ENCODE measurements around the gene TMEM63B. TPM values are rescaled to one million over a fixed set of nuclear protein-coding genes. Genes with fewer than 3 reads are reported as not detected.
"Not testable (repeated sequence)": the region's sequence is repeated elsewhere in the genome, so short reads cannot be mapped to it uniquely, and the experiment has no call there.

TMEM63B gene
- total RNA-seq, 1 donor from 2014 or later: 46.7 TPM

GRCh38 chr6:44094403-44095242 is 32.7 kb upstream of the TMEM63B start:
- no peak for DNase-seq (ENCODE audit: low read depth)

GRCh38 chr6:44095243-44095623 is 32.1 kb upstream of the TMEM63B start:
- not testable (repeated sequence) for DNase-seq (ENCODE audit: low read depth)

- DNase-seq (ENCODE audit: low read depth): peak; percentile 82
Measured at GRCh38 chr6:44096612-44097011, 30.7 kb upstream of the TMEM63B start.

GRCh38 chr6:44097782-44098317 is 29.5 kb upstream of the TMEM63B start:
- no peak for DNase-seq (ENCODE audit: low read depth)

GRCh38 chr6:44099192-44099591 is 28.2 kb upstream of the TMEM63B start:
- no peak for DNase-seq (ENCODE audit: low read depth)

- DNase-seq (ENCODE audit: low read depth): peak; percentile 46
Measured at GRCh38 chr6:44100088-44100550, 27.2 kb upstream of the TMEM63B start.

GRCh38 chr6:44101832-44102231 is 25.5 kb upstream of the TMEM63B start:
- DNase-seq (ENCODE audit: low read depth): peak; percentile 59

GRCh38 chr6:44102527-44102926 is 24.8 kb upstream of the TMEM63B start:
- peak; percentile 44 for DNase-seq (ENCODE audit: low read depth)

- peak; percentile 86 for DNase-seq (ENCODE audit: low read depth)
Measured at GRCh38 chr6:44104481-44105021, 22.8 kb upstream of the TMEM63B start.

- DNase-seq (ENCODE audit: low read depth): peak; percentile 49
Measured at GRCh38 chr6:44105146-44105545, 22.2 kb upstream of the TMEM63B start.

GRCh38 chr6:44105993-44106740 is 21.2 kb upstream of the TMEM63B start:
- DNase-seq (ENCODE audit: low read depth): no peak

- no peak for DNase-seq (ENCODE audit: low read depth)
Measured at GRCh38 chr6:44107017-44107416, 20.3 kb upstream of the TMEM63B start.

- DNase-seq (ENCODE audit: low read depth): no peak
Measured at GRCh38 chr6:44108471-44108870, 18.9 kb upstream of the TMEM63B start.

- no peak for DNase-seq (ENCODE audit: low read depth)
Measured at GRCh38 chr6:44109212-44109611, 18.1 kb upstream of the TMEM63B start.

GRCh38 chr6:44110005-44110676 is 17.2 kb upstream of the TMEM63B start:
- peak; percentile 82 for DNase-seq (ENCODE audit: low read depth)

GRCh38 chr6:44110966-44111365 is 16.4 kb upstream of the TMEM63B start:
- no peak for DNase-seq (ENCODE audit: low read depth)

- no peak for DNase-seq (ENCODE audit: low read depth)
Measured at GRCh38 chr6:44111434-44112417, 15.6 kb upstream of the TMEM63B start.

- DNase-seq (ENCODE audit: low read depth): no peak
Measured at GRCh38 chr6:44113414-44113813, 13.9 kb upstream of the TMEM63B start.

- DNase-seq (ENCODE audit: low read depth): peak; percentile 69
Measured at GRCh38 chr6:44115866-44116265, 11.5 kb upstream of the TMEM63B start.
